ENCODE measurements around the gene CDON.

The CDON gene

GRCh38 chr11:126035718-126036117 is 26.9 kb downstream of the CDON start:
- no peaks in the 10 kb centered on the region for H3K9me2 ChIP-seq (replicated peaks; ENCODE audit: insufficient read depth, low read length)
- no peaks in the 10 kb centered on the region for H3K27me3 ChIP-seq (ENCODE audit: low read length)
- no peaks in the 10 kb centered on the region for H3F3A ChIP-seq (ENCODE audit: insufficient read depth)
- H3K4me2 ChIP-seq (ENCODE audit: low read depth, low read length, poor library complexity, severe bottlenecking), result no peak overlapping the region
- TF ChIP-seq CTCF (IDR thresholded peaks at IDR 0.05; ENCODE audit: insufficient read depth, low read length, poor library complexity, severe bottlenecking), result no peak
- no peaks in the 10 kb centered on the region for H3K79me2 ChIP-seq (ENCODE audit: insufficient read depth, low read length)
- no peak overlapping the region for H3K4me3 ChIP-seq (ENCODE audit: insufficient read depth, low read length, poor library complexity, severe bottlenecking)
- no peaks in the 10 kb centered on the region for H3K36me3 ChIP-seq (ENCODE audit: low read length)
- H2AFZ ChIP-seq (ENCODE audit: low read depth, low read length, severe bottlenecking), result no peak overlapping the region
- H4K20me1 ChIP-seq (ENCODE audit: low read depth, low read length), result no peaks in the 10 kb centered on the region
- no peak overlapping the region for H3K27ac ChIP-seq (ENCODE audit: low read depth, low read length)
- H3K9me3 ChIP-seq (ENCODE audit: insufficient read depth, low read length), result no peaks in the 10 kb centered on the region
- H3K9ac ChIP-seq (ENCODE audit: low read length), result no peak overlapping the region

GRCh38 chr11:126034933-126035425 is 27.7 kb downstream of the CDON start:
- H3F3A ChIP-seq (ENCODE audit: insufficient read depth), result no peaks in the 10 kb centered on the region
- no peaks in the 10 kb centered on the region for H3K9me3 ChIP-seq (ENCODE audit: insufficient read depth, low read length)
- no peak overlapping the region for H3K4me3 ChIP-seq (ENCODE audit: insufficient read depth, low read length, poor library complexity, severe bottlenecking)
- no peaks in the 10 kb centered on the region for H3K27me3 ChIP-seq (ENCODE audit: low read length)
- TF ChIP-seq EZH2phosphoT487 (conservative IDR thresholded peaks at IDR 0.05; ENCODE audit: low read length), result no peak
- no peak for TF ChIP-seq CTCF (IDR thresholded peaks at IDR 0.05; ENCODE audit: insufficient read depth, low read length, poor library complexity, severe bottlenecking)
- no peaks in the 10 kb centered on the region for H3K79me2 ChIP-seq (ENCODE audit: insufficient read depth, low read length)
- H3K36me3 ChIP-seq (ENCODE audit: low read length), result no peaks in the 10 kb centered on the region
- no peaks in the 10 kb centered on the region for H3K9me2 ChIP-seq (replicated peaks; ENCODE audit: insufficient read depth, low read length)
- H3K27ac ChIP-seq (ENCODE audit: low read depth, low read length), result no peak overlapping the region
- no peaks in the 10 kb centered on the region for H4K20me1 ChIP-seq (ENCODE audit: low read depth, low read length)
- H3K9ac ChIP-seq (ENCODE audit: low read length), result no peak overlapping the region
- H3K4me2 ChIP-seq (ENCODE audit: low read depth, low read length, poor library complexity, severe bottlenecking), result no peak overlapping the region
- no peak overlapping the region for H2AFZ ChIP-seq (ENCODE audit: low read depth, low read length, severe bottlenecking)

GRCh38 chr11:126034039-126034932 is 28.4 kb downstream of the CDON start:
- no peaks in the 10 kb centered on the region for H3K9me2 ChIP-seq (replicated peaks; ENCODE audit: insufficient read depth, low read length)
- no peak overlapping the region for H2AFZ ChIP-seq (ENCODE audit: low read depth, low read length, severe bottlenecking)
- H3K9ac ChIP-seq (ENCODE audit: low read length), result no peak overlapping the region
- TF ChIP-seq CTCF (IDR thresholded peaks at IDR 0.05; ENCODE audit: insufficient read depth, low read length, poor library complexity, severe bottlenecking) (no peak), EZH2phosphoT487 (conservative IDR thresholded peaks at IDR 0.05; ENCODE audit: low read length) (no peak)
- no peak overlapping the region for H3K4me3 ChIP-seq (ENCODE audit: insufficient read depth, low read length, poor library complexity, severe bottlenecking)
- H3F3A ChIP-seq (ENCODE audit: insufficient read depth), result no peaks in the 10 kb centered on the region
- no peak overlapping the region for H3K27ac ChIP-seq (ENCODE audit: low read depth, low read length)
- H4K20me1 ChIP-seq (ENCODE audit: low read depth, low read length), result no peaks in the 10 kb centered on the region
- H3K4me2 ChIP-seq (ENCODE audit: low read depth, low read length, poor library complexity, severe bottlenecking), result no peak overlapping the region
- H3K27me3 ChIP-seq (ENCODE audit: low read length), result no peaks in the 10 kb centered on the region
- no peaks in the 10 kb centered on the region for H3K9me3 ChIP-seq (ENCODE audit: insufficient read depth, low read length)
- H3K36me3 ChIP-seq (ENCODE audit: low read length), result no peaks in the 10 kb centered on the region
- H3K79me2 ChIP-seq (ENCODE audit: insufficient read depth, low read length), result no peaks in the 10 kb centered on the region

Measured in SU-DHL-6 (cell line).